Activated CD4-positive, CD25-positive, alpha-beta regulatory T cell treated with anti-CD3 and anti-CD28 coated beads, Interleukin-2, amount 50 U/mL, for 16 hours (primary cell): ENCODE data around the gene MRPL22.
"Not testable (repeated sequence)": the region's sequence is repeated elsewhere in the genome, so short reads cannot be mapped to it uniquely, and the experiment has no call there.

Source experiments
- DNase-seq: peaks from one replicate; pipeline ENCODE4 v3.0.0-alpha.2; 2020; ENCODE audit warnings: low read depth, low spot score

The MRPL22 gene

DNA sequence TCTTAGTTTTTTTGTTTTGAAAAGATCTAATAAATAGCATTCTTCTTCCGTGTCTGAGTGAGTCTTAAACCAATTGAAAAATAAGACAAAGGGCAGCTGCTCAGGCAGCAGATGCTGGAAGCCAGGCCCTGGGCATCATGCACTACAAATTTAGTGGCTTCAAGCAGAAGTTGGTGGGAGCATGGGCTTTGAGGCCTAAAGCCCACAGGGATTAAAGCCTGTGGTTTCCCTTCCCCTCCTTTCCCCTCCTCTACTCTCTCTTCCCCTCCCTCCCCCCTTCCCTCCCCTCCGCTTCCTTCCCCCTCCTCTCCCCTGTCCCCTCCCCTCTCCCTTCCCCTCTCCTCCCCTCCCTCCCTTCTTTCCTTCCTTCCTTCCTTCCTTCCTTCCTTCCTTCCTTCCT, 52.6 kb downstream of the MRPL22 start:
- no peak for DNase-seq

DNA sequence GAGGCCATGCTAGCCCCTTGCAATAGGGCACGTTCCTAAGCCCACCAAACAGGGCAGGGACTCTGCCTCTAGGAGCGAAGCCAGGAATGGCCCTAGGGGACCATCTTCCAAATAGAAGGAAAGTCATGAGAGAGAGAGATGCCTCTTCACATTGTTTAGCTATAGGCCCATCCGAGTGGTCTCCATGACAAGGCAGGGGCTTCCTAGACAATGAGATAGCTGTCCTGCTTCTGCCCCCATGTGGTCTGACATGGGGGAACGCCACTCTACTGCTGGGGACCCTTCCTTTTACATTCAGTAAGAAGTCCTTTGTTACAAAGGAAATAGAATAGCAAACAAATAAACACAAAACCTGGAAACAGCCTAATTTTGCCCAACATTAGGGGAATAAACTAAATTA, 54.8 kb downstream of the MRPL22 start:
- no peak for DNase-seq

DNA sequence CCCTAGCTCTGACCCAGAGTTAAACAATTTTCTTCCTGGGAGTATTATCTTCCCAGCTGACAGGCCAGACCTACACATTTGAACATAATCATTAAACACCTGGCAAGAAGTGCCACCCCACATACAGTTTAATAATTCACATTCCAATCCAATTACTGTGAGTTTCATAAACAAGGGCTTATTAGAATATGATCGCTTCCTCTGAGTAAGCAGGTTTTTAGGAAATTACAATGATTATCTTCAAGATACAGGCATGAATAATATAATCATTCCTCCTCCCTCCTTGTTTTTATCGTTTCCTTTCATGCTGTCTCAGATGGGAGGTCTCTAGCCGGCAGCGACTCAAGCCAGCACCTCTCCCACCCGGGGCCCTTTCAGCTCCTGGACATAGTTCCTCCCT, 56.9 kb downstream of the MRPL22 start:
- no peak for DNase-seq

DNA sequence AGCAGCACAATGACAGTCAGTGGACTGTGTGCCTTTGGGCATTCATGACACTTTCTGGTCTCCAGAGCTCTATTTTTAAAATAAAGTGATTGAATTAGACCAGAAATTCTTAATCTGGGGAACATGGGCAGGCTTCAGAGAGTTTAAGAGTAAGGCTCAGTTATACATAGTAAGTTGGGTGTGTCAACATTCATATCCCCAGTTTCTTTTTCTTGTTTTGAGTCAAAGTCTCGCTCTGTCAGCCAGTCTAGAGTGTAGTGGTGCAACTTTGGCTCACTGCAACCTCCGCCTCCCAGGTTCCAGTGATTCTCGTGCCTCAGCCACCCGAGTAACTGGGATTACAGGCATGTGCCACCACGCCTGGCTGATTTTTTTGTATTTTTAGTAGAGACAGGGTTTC, 59.0 kb downstream of the MRPL22 start:
- DNase-seq = no peak

DNA sequence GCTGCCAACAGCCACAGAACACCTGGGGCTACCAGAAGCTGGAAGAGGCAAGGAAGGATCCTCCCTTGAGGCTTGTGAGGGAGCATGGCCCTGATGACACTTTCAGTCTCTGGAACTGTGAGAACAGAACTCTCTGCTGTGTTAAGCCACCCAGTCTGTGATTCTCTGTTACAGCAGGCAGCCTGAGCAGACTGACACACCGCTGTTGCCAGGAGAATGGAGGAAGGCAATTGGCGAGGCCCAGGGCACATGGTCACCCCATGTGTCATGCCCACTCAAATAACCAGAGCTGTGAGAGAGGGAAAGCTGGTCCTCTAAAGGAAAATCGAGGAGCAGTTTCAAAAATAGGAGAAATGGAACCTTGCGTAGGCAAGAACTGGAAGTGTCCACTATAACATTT, 60.6 kb downstream of the MRPL22 start:
- DNase-seq = no peak

DNA sequence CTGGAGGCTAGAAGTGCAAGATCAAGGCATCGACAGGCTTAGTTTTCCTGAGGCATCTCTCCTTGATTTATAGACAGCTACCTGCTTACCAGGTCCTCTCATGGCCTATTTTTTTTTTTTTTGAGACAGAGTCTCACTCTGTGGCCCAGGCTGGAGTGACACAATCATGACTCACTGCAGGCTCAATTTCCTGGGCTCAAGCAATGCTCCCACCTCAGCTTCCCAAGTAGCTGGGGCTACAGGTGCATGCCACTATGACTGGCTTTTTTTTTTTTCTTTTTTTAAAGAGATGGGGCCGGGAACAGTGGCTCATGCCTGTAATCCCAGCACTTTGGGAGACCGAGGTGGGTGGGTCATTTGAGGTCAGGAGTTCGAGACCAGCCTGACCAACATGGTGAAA, 61.8 kb downstream of the MRPL22 start:
- DNase-seq = not testable (repeated sequence)

DNA sequence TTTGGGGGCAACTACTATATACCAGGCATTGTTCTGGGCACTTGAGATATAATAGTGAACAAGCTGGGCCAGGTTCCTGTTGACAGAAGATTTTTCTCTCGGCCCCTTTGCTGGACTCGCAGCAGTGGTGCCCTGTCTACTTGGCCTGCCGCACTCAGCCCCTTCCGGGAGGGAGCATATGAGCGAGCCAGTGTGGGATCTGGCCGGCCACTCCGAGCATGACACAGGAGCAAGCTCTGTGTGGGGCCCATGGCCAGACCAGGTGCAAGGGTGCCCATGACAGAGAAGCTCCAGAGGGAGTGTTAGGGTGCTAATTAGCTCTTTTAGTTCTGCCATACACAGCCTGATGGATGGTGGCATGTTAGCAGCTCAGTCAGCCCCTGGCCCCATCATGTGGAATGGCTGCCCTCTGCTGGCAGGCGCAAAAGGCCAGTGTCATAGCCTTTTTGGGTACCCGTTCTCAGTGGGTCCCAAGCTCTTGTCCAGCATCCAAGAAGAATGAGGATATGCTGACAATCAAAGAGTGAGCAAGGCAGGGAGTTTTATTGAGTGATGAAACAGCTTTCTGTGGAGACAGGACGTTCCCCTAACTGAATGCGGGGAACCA, 63.4 kb downstream of the MRPL22 start:
- no peak for DNase-seq

DNA sequence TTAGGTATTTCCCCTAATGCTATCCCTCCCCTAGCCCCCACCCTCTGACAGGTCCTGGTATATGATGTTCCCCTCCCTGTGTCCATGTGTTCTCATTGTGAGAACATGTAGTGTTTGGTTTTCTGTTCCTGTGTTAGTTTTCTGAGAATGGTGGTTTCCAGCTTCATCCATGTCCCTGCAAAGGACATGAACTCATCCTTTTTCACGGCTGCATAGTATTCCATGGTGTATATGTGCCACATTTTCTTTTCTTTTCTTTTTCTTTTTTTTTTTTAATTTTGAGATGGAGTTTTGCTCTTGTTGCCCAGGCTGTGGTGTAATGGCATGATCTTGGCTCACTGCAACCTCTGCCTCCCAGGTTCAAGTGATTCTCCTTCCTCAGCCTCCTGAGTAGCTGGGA, 65.4 kb downstream of the MRPL22 start:
- not testable (repeated sequence) for DNase-seq

DNA sequence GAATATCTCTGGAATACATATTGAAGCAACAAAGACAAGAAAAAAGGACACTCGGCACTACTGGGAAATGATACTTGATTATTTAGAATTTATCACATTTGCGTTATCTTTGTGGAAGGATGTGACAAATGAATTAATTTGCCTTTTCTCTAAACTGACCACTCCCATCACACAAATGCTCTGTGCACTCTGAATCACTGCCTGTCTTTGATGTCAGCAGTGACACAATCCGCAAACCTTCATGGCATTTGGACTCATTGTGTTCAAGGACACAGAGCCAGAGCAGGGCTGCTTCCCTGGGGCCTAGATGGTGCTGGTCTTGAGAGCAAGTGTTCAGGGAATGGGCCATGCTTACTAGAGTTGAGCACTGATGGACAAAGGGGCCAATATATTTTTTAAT, 67.8 kb downstream of the MRPL22 start:
- DNase-seq = no peak

DNA sequence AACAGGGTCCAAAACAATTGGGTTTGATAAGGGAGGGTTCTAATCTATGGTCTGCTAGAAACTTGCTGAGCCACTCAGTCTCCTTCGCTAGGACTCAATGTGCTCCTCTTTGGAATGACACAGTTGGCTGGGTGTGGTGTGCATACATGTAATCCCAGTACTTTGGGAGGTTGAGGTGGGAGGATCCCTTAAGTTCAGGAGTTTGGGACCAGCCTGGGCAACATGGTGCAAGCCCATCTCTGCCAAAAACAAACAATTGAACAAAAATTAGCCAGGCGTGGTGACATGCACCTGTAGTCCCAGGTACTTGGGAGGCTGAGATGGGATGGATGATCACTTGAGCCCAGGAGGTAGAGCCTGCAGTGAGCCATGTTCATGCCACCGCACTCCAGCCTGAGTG, 70.0 kb downstream of the MRPL22 start:
- DNase-seq = no peak

DNA sequence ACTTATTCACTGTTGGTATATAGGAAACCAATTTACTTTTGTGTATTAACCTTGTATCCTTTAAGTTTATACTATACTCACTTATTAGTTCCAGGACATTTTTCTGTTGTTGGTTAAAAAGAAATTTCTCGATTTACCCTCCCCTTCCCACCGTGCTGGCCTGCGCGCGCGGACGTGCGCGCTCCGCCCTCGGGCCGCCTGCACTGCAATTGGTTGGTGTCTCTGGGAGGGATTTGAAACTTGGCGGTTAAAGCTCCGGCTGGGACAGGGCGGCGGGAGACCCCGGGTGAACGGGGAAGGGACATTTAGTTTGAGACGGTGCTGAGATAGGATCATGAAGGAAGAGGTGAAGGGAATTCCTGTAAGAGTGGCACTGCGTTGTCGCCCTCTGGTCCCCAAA, 72.7 kb downstream of the MRPL22 start, which contains the start of gene KIF4B:
KIF4B (plus strand) TSS at position 230 of the 400 bp plus-strand sequence; CDS start at position 335, 105 bp downstream.
- no peak for DNase-seq

DNA sequence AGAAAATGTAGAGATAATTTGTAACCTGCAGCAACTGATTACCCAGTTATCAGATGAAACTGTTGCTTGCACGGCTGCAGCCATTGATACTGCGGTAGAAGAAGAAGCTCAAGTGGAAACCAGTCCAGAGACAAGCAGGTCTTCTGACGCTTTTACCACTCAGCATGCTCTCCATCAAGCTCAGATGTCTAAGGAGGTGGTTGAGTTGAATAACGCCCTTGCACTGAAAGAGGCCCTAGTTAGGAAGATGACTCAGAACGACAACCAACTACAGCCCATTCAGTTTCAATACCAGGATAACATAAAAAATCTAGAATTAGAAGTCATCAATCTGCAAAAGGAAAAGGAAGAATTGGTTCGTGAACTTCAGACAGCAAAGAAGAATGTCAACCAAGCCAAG, 74.4 kb downstream of the MRPL22 start:
- no peak for DNase-seq

DNA sequence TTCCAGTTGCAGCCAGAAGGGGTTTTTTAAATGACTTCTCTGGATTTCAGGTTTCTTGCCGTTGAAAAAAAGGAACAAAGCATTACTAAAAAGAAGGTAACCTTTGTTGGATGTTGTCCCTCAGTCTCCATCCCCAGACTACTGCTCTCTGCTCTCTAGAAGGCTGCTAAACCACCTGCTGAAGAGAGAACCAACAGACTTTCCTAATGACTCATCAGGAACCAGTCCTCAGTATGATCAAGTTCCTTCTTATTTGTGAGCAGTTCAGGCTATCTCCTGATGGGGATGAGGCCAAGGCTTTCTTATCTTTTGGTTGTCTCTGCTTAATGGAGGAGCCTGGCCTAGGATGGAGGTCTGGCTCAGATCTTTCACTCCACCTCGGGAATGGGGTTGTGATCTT, 76.7 kb downstream of the MRPL22 start:
- no peak for DNase-seq
